H9 (cell line): ENCODE results near the gene PCNX2. TPM values are rescaled to one million over a fixed set of nuclear protein-coding genes. Genes with fewer than 3 reads are reported as not detected.

ENCODE experiments used
- DNase-seq: peaks from one replicate; pipeline ENCODE4 v3.0.0-alpha.2; 2017
- H2AFZ ChIP-seq: one replicate; pipeline ENCODE4 v1.6.1; 2013; ENCODE audit warnings: mild to moderate bottlenecking, low read length, control low read depth, moderate library complexity
- H2AK5ac ChIP-seq: 2 replicates; pipeline ENCODE4 v1.6.1; 2013; ENCODE audit warnings: low read length, control low read depth, mixed read lengths; ENCODE audit not compliant: insufficient read length
- H2BK120ac ChIP-seq: one replicate; pipeline ENCODE4 v1.6.1; 2013; ENCODE audit warnings: low read depth, mild to moderate bottlenecking, low read length, control low read depth, inconsistent platforms; ENCODE audit not compliant: poor library complexity, severe bottlenecking
- H2BK12ac ChIP-seq: 2 replicates; pipeline ENCODE4 v1.6.1; 2013; ENCODE audit warnings: low read length, control low read depth, mixed read lengths, low read depth; ENCODE audit not compliant: insufficient read length
- H2BK15ac ChIP-seq: 2 replicates; pipeline ENCODE4 v1.6.1; 2013; ENCODE audit warnings: low read depth, low read length, control low read depth
- H2BK20ac ChIP-seq: one replicate; pipeline ENCODE4 v1.6.1; 2013; ENCODE audit warnings: low read depth, mild to moderate bottlenecking, low read length, control low read depth, inconsistent platforms; ENCODE audit not compliant: poor library complexity, severe bottlenecking
- H2BK5ac ChIP-seq: 2 replicates; pipeline ENCODE4 v1.6.1; 2013; ENCODE audit warnings: low read length, control low read depth, mixed read lengths; ENCODE audit not compliant: insufficient read length
- H3K14ac ChIP-seq: 2 replicates; pipeline ENCODE4 v1.6.1; 2013; ENCODE audit warnings: low read length, control low read depth; ENCODE audit not compliant: insufficient read depth
- H3K18ac ChIP-seq: 2 replicates; pipeline ENCODE4 v1.6.1; 2013; ENCODE audit warnings: low read depth, mild to moderate bottlenecking, mixed read lengths, low read length, control low read depth; ENCODE audit not compliant: insufficient read length
- H3K23ac ChIP-seq: 2 replicates; pipeline ENCODE4 v1.6.1; 2013; ENCODE audit warnings: low read length, control low read depth, mixed read lengths, low read depth; ENCODE audit not compliant: insufficient read length
- H3K23me2 ChIP-seq: 2 replicates; pipeline ENCODE4 v1.6.1; 2013; ENCODE audit warnings: low read depth, mild to moderate bottlenecking, mixed read lengths, low read length, control low read depth; ENCODE audit not compliant: insufficient read length, poor library complexity, severe bottlenecking
- H3K27ac ChIP-seq: 2 replicates; pipeline ENCODE4 v1.5.1; 2013; ENCODE audit warnings: low read length, control low read depth, mixed read lengths, low read depth; ENCODE audit not compliant: insufficient read length
- H3K27me3 ChIP-seq: 2 replicates; pipeline ENCODE4 v1.6.1; 2013; ENCODE audit warnings: low read length, control low read depth, inconsistent platforms; ENCODE audit not compliant: insufficient read depth
- H3K4ac ChIP-seq: 2 replicates; pipeline ENCODE4 v1.6.1; 2013; ENCODE audit warnings: low read depth, mild to moderate bottlenecking, control low read depth, inconsistent platforms, low read length, moderate library complexity
- H3K4me1 ChIP-seq: 2 replicates; pipeline ENCODE4 v1.6.1; 2013; ENCODE audit warnings: low read length, control low read depth, inconsistent platforms; ENCODE audit not compliant: insufficient read depth
- H3K4me2 ChIP-seq: 2 replicates; pipeline ENCODE4 v1.6.1; 2013; ENCODE audit warnings: low read length, control low read depth, mixed read lengths; ENCODE audit not compliant: insufficient read length, insufficient read depth
- H3K56ac ChIP-seq: 2 replicates; pipeline ENCODE4 v1.6.1; 2013; ENCODE audit warnings: low read depth, mild to moderate bottlenecking, mixed read lengths, low read length, control low read depth; ENCODE audit not compliant: insufficient read length
- H3K79me1 ChIP-seq: 2 replicates; pipeline ENCODE4 v1.6.1; 2013; ENCODE audit warnings: low read depth, mild to moderate bottlenecking, moderate library complexity, low read length, control low read depth, inconsistent platforms; ENCODE audit not compliant: insufficient read depth, poor library complexity, severe bottlenecking
- H3K79me2 ChIP-seq: 2 replicates; pipeline ENCODE4 v1.6.1; 2013; ENCODE audit warnings: low read length, control low read depth, inconsistent platforms; ENCODE audit not compliant: insufficient read depth
- H3K9ac ChIP-seq: 2 replicates; pipeline ENCODE4 v1.6.1; 2013; ENCODE audit warnings: low read length, control low read depth, mixed read lengths; ENCODE audit not compliant: insufficient read length; ENCODE audit errors: extremely low read depth
- H3K9me3 ChIP-seq: one replicate; pipeline ENCODE4 v1.6.1; 2013; ENCODE audit warnings: low read depth, low read length, inconsistent platforms; ENCODE audit not compliant: control insufficient read depth
- H3T11ph ChIP-seq: one replicate; pipeline ENCODE4 v1.6.1; 2013; ENCODE audit warnings: mild to moderate bottlenecking, low read length, control low read depth, inconsistent platforms
- H4K20me1 ChIP-seq: one replicate; pipeline ENCODE4 v1.6.1; 2013; ENCODE audit not compliant: control insufficient read depth, insufficient read length, insufficient read depth
- H4K5ac ChIP-seq: 2 replicates; pipeline ENCODE4 v1.6.1; 2013; ENCODE audit warnings: low read depth, mild to moderate bottlenecking, mixed read lengths, low read length, control low read depth; ENCODE audit not compliant: insufficient read length
- H4K8ac ChIP-seq: replicated peaks from 2 replicates; pipeline ENCODE4 v1.6.1; 2013; ENCODE audit warnings: low read length, control low read depth, mixed read lengths, low read depth; ENCODE audit not compliant: insufficient read length
- H4K91ac ChIP-seq: 2 replicates; pipeline ENCODE4 v1.6.1; 2013; ENCODE audit warnings: low read depth, mild to moderate bottlenecking, moderate library complexity, mixed read lengths, low read length, control low read depth; ENCODE audit not compliant: insufficient read length
- H3K27ac Mint-ChIP-seq, 3 experiments: 2 replicates in 2 of 3; 3 replicates in 1 of 3; pipeline ENCODE4 v1.8.0; 2020 to 2021; ENCODE audit warnings: mixed read lengths in 3 of 3, mild to moderate bottlenecking in 1 of 3, moderate library complexity in 1 of 3
- H3K27me3 Mint-ChIP-seq: 2 replicates; pipeline ENCODE4 v1.8.0; 2021; ENCODE audit warnings: low read depth, mild to moderate bottlenecking, moderate library complexity, mixed read lengths
- H3K36me3 Mint-ChIP-seq, 3 experiments: 2 replicates in 2 of 3; 3 replicates in 1 of 3; pipeline ENCODE4 v1.8.0; 2020 to 2021; ENCODE audit warnings: low read depth in 3 of 3, mixed read lengths in 3 of 3; ENCODE audit not compliant: insufficient read depth in 1 of 3
- H3K4me1 Mint-ChIP-seq, 2 experiments: 2 replicates each; pipeline ENCODE4 v1.8.0; 2020; ENCODE audit warnings: mixed read lengths in 2 of 2
- H3K4me3 Mint-ChIP-seq, 2 experiments: 2 replicates in 1 of 2; 3 replicates in 1 of 2; pipeline ENCODE4 v1.8.0; 2020 to 2021; ENCODE audit warnings: mild to moderate bottlenecking in 2 of 2, mixed read lengths in 2 of 2, moderate library complexity in 1 of 2
- H3K9me3 Mint-ChIP-seq, 2 experiments: 2 replicates in 1 of 2; 3 replicates in 1 of 2; pipeline ENCODE4 v1.8.0; 2020; ENCODE audit warnings: mild to moderate bottlenecking in 2 of 2, mixed read lengths in 2 of 2, moderate library complexity in 1 of 2
- WGBS: extraction: QIAGEN DNeasy Blood & Tissue Kit; methylation state at CpG from one replicate; pipeline ENCODE4 v1.1.7; 2013; ENCODE audit warnings: missing lambda C conversion rate, low lambda C conversion rate, mixed read lengths; ENCODE audit not compliant: insufficient read length; ENCODE audit errors: extremely low coverage; 5-methylcytosine and 5-hydroxymethylcytosine counted together
- total RNA-seq: library from RNA; stranded (reverse); gene quantifications from 2 replicates; pipeline ENCODE4 v1.2.1, GENCODE V29; 2021
- TF ChIP-seq, protein P1 (sequence below): fragments of 200-600 bp; sonication (generic); conservative IDR thresholded peaks from 3 replicates; pipeline ENCODE4 v1.8.0; 2021; ENCODE audit warnings: antibody characterized with exemption, mild to moderate bottlenecking

PCNX2 gene
- total RNA-seq, 1 experiment from 2014 or later, result 45.1 TPM

DNA sequence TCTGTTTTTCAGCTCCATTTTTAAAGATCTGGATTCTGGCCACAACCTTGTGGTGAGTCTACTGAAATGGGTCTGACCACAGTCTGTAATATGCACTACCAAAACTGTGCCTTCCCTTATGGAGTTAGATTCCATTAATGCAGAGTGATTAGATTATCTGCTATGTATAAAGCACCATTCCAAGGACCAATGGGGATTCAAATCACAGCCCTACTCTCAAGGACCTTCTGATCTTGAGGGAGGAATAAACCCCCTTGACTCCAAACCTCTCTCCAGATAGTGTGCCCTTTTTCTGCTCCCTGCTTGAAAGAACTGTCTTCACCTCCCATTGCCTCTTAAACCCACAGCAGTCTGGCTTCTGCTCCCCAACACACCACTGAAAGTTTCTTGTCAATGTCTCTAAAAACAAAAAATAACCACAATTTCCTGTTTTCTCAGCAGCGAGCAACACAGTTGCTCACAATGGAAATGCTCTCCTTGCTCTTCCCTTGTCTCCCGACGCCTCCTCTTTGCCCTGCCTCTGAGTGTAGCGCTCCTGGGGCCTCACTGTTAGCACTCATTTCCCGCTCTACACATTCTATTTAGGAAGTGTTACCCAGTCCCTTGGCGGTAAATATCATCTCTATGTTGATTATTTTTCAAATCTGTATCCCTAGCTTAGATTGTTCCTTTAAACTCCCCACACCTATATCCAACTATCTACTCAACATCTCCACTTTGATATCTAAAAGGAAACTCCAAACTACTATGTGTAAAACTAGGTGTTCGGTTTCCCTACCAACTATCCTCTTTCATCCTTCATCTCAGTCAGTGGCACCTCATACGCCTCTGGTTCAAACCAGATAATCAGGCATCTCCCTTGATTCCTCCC, 13.6 kb downstream of the PCNX2 start:
- Histone ChIP-seq H3K23ac (no peak overlapping the region), H3K9ac (peak overlapping the region; percentile 40), H4K8ac (no peak overlapping the region), H3K14ac (no peak overlapping the region), H4K5ac (no peak overlapping the region), H3K4ac (no peak overlapping the region), H3T11ph (no peak overlapping the region), H2BK120ac (no peak overlapping the region), H2BK20ac (no peak overlapping the region), H3K4me2 (no peak overlapping the region), H3K23me2 (no peaks in the 10 kb centered on the region), H4K20me1 (no peaks in the 10 kb centered on the region), H3K9me3 (no peaks in the 10 kb centered on the region), H2BK5ac (no peak overlapping the region), H3K27me3 (no peaks in the 10 kb centered on the region), H3K27ac (no peak overlapping the region), H4K91ac (no peak overlapping the region), H2AK5ac (no peak overlapping the region), H3K56ac (no peak overlapping the region), H2BK15ac (no peak overlapping the region), H3K18ac (no peak overlapping the region), H3K79me1 (peaks cover 8% of the 10 kb centered on the region), H2AFZ (no peak overlapping the region), H3K4me1 (peaks cover 11% of the 10 kb centered on the region; the same call in 1 of the 2 replicates), H2BK12ac (no peak overlapping the region), H3K79me2 (peaks cover 52% of the 10 kb centered on the region; the same call in 1 of the 2 replicates)
- no peaks in the 10 kb centered on the region for H3K9me3 Mint-ChIP-seq
- H3K27ac Mint-ChIP-seq, result peak overlapping the region in 2 of 3 experiments; percentile 45 to 82; a peak in 6 of 7 replicates
- no peak overlapping the region for H3K4me3 Mint-ChIP-seq
- WGBS, result no CpG with 5 or more reads among the region's 8 CpGs
- peaks cover 15 to 26% (median 23%) of the 10 kb centered on the region in 3 experiments; a peak in 6 of 7 replicates for H3K36me3 Mint-ChIP-seq
- H3K4me1 Mint-ChIP-seq, result peaks cover 20 to 33% of the 10 kb centered on the region in 2 experiments
- TF ChIP-seq, protein P1, sequence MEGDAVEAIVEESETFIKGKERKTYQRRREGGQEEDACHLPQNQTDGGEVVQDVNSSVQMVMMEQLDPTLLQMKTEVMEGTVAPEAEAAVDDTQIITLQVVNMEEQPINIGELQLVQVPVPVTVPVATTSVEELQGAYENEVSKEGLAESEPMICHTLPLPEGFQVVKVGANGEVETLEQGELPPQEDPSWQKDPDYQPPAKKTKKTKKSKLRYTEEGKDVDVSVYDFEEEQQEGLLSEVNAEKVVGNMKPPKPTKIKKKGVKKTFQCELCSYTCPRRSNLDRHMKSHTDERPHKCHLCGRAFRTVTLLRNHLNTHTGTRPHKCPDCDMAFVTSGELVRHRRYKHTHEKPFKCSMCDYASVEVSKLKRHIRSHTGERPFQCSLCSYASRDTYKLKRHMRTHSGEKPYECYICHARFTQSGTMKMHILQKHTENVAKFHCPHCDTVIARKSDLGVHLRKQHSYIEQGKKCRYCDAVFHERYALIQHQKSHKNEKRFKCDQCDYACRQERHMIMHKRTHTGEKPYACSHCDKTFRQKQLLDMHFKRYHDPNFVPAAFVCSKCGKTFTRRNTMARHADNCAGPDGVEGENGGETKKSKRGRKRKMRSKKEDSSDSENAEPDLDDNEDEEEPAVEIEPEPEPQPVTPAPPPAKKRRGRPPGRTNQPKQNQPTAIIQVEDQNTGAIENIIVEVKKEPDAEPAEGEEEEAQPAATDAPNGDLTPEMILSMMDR, result no peak
- no peaks in the 10 kb centered on the region for H3K27me3 Mint-ChIP-seq
- no peak for DNase-seq
